GM21786 (cell line): ENCODE results near the gene ZNF407.

Experiments used
- ATAC-seq: cut with Tn5 transposase; IDR thresholded peaks from one replicate; pipeline ENCODE4 v1.9.1; 2021; ENCODE audit not compliant: unreplicated experiment

ZNF407 gene

DNA sequence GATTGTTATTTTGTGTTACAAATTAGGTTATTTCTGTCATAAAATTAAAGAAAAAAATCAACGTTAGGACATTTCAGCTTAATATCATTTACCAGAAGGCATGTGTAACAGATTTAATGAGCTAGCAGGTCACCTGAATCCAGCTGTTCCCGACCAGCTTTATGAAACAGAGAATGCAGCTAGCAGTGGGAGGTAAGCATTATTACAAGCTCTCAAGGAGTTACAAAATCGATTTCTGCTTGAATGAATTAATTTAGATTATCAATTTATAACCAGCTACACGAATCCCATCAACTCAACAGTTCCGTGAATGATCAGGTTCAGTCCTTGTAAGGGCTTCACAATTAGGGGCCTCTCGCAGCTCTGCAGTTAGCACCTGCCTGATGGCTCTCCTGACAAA lies 399.3 kb downstream of the ZNF407 start:
- no peak for ATAC-seq

DNA sequence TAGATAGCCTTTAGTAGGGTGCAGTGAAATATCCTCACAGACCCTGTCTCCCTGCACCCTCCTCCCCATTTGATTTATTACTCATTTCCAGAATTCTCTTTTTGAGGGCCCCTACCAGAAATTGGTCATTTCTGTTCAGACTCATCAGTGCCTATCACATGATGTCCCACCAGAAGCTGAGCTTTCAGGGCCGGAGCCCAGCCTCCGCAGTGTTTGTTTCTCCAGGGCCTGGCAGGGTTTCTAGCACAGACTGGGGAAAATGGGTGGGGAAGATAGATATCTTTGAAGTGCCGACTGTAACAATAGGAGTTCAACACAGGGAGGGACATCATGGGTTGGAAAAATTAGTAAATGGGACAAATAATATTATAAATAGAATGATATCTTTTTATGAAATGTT lies 403.2 kb downstream of the ZNF407 start:
- no peak for ATAC-seq

DNA sequence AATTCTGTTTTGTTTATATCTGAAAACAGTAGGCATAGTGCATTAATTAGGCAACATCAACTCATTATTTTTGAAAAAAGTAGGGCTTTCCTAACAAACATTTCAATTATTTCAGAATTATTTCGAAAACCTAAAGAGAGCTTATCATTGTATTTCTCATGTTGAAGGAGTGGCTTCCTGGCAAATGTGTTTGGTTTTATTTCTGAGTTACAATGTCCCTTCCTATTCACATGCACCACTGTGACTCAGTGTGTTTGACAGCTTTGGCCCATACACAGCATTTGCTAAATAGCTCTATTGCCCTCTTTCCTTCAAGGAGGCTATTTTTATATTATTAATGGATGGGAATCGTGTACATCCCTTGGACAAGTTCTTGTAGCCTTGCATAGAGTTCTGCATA lies 405.4 kb downstream of the ZNF407 start:
- ATAC-seq: no peak

DNA sequence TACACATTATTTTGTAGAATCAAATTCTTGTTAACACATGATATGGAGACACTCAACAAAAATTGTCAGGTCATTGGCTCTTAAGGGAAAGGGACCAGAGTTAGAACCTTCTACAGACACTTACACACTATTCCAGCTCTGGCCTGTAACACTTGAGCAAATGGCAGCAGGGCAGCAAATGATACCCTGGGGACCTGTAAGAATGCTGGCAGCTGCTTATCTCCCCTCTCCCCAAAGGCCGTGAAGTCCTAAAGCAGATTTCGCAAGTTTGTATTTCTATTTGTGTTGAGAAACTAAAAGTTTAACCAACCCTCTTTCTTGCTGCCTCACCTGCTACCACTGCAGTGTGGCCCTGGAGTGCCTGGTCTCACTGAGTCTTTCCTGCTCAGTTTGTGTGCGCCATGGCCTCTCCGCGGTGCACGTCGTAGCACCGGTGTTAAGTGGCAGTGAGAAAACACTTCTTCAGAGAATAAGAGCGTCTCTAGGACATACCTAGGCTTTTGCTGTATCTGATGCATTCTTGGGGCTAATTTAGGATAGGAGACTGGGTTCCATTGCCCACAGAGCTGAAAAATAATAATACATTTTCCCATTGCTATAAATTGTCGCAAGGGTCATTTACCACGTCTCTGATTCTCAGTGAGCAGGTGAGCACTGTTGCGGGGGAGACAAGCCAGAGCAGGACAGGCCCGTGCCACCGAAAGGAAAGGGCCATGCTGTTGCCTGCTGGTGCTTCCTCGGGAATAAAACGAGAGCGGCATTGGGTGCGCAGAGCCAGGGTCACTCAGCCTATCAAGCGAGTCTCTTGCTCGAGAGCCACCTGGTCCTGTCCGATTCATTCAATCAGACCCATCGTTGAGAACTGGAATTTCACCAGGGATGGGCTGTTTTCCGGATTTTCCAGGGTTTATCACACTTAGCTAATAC lies 406.4 kb downstream of the ZNF407 start:
- no peak for ATAC-seq

DNA sequence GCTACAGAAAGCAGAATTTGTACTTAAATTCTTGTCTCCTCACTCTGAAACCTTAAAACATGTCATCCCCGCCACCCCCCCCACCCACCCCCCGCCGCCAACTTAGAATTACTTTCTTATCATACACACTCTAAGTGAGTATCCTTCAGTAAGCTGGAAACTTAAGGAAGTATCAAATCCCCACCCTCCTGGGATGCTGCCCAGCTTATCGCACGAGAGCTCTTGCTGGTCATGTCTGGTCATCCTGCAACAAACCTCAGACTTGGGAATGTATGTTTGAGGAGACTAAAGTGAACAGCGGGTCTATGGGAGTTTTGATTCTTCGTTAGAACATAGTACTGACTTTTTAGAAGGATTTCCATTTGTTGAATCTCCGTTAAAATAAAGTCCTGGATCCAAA lies 408.0 kb downstream of the ZNF407 start:
- no peak for ATAC-seq

DNA sequence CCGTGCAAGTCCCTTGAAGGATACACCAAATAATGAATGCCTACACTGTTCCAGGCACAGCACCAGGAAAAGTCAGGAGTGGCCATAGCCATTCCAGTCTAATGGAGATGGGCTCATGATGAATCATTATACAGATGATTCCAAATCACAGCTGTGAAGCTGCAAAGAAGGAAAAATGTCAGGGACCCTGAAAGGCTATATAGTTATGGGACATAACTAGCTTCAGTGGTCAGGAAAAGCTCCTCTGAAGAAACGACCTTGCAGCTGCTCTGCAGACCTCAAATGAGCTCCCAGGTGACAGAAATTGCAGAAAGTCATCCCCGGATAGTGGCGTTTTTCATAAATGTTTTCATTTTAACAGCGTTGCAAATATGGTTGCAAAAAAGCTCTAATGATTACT lies 410.5 kb downstream of the ZNF407 start:
- no peak for ATAC-seq

DNA sequence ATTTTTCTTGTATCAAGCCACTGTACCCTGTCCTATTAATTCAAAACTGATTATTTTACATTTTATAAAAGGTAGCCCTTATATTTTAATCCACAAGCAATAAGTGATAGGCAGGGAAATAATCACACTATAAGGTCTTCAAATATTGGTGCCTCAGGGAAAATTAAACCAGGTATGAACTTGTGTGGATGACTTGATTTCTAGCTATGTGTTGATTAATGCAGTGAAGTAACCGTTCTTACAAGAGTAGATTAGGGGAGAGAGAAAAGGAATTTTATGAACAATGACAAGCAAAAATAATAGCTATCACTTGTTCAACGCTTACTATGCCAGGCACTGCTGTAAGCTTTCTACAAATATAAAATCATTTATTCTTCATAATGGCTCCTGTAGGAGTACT lies 411.6 kb downstream of the ZNF407 start:
- no peak for ATAC-seq

DNA sequence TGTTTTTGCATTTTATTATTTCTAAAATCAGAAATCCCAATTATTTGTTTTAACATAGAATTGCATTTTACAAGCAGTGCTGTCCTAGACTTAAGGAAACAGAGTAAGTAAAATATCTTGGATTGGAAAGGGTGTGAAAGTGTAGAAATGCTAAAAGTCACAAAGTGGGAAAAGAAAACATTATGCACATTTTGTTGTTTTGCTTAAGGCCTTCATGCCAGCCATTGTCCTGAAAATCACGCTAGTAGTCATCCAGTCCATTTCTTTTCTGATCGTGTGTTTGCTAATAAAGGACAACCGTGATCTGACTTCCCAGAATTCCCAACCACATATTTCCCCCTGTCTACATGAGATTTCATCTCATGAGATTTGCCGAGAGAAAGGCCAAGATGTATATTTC lies 412.2 kb downstream of the ZNF407 start:
- ATAC-seq: no peak

DNA sequence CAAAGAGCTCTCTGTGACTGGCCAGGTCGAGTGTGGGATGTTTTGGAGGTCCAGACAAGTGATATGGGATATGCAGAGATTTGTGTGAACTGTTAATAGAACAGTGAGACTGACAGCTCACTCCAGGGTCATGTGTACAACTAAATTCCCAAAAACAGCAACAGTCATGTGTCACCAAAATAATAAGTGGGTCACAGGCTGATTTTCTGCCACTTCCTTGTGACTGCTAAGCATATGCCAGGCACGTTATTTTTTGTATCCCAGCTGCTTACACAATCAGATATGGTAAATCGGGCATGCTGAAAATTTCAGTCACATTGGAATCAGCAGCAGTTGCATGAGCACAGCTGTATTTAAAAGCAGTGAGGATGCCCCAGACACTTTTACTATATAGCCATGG lies 412.6 kb downstream of the ZNF407 start:
- ATAC-seq: no peak

DNA sequence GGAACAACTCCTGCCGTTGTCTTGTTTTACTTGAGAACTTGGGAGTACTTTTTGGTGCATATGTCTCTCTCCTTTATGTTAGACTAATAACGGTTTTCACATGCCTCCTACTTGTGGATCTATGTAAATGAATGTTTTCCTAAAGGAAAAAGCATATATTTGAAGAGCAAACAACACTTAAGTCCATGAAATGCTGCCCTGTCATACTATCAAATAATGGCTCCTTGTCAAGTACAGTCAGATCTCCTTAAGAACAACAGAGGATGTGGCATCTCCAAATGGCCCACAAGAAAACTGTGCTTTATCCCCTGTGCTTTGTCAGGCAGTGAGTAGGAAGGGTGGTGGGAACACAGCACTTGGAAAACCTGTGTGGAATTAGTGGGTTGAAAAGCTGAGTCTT lies 413.0 kb downstream of the ZNF407 start:
- ATAC-seq: no peak

DNA sequence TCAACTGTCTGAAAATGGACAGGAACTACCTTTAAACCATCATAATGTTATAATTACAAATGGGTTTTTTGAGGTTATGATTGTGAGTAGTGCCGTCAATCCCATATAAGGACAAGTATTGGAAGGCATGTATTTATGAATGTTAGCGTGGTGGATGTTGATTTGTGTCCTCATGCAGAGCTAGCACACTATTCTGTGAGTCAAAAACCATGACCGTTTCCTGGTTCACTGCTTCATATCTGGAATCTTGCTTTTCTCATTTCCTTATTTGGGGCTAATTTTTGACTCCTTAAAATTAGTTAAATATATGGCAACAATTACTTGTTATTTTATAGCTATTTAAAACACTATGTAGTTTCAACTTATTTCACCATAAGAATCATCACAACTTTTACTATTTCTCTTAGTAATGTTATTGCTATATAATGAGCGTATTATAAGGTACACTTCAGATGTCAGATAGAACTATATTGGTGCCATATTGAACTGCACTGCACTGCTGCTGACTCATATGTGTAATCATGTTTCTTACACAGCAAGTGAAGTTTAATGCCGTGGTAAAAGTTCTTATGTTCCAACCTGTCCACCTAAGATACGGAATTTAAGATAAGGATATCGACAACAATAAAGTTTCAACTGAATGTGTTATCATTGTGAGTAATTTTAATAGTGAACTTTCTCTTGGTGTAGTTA lies 418.5 kb downstream of the ZNF407 start:
- ATAC-seq: peak; percentile 89

DNA sequence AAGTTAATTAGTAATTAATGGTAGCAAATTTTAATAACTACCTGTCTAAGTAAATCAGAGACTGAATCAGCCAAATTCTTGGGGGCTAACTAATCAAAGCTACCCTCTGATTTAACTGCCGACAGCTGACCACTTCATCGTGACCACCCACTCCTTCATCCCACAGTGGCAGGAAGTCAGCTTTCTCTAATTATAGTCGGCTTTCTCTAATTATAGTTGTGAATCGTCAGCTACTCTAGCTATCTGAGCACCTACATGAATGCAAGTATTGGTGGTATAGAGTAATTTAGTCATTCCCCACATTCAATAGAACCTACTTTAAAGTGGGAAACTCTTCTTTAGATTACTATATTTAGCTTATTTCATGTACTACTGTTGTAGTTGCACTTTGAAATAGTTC lies 425.8 kb downstream of the ZNF407 start:
- no peak for ATAC-seq

DNA sequence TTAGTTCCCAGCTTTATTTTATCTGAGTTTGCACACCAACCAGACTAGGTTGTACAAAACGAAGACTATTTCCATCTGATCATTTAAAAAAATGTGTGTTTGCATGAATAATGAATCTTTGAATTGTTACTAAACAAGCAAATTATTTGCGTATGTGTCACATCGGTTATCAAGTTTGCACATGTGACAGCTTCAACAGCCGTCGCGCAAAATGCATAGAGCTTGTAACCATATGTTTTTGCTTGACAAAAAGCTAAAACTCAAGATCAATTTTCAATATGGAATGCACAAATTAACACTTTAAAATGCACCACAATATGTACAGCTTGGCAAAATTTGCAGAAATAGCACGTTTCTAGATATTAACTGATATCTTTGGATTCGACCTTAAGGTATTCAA lies 427.2 kb downstream of the ZNF407 start:
- no peak for ATAC-seq

DNA sequence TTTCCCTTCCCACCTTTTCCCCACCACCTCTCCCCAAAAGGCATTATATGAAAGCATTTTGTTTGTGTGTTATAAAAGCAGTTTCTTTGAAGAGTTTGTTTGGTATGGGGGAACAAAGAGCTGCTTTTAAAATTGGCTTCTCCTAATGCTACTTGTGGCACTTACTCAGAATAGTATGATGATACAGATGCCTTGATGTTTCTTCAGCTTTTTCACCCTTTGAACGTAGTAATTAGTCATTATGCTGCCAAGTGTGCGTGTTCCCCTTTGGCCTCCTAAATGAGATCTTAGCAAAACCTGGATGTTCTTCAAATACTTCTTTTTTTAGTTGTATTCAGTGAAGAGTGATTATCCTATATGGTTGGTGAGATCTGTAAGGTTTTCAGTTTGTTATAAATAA lies 427.9 kb downstream of the ZNF407 start:
- ATAC-seq: no peak

DNA sequence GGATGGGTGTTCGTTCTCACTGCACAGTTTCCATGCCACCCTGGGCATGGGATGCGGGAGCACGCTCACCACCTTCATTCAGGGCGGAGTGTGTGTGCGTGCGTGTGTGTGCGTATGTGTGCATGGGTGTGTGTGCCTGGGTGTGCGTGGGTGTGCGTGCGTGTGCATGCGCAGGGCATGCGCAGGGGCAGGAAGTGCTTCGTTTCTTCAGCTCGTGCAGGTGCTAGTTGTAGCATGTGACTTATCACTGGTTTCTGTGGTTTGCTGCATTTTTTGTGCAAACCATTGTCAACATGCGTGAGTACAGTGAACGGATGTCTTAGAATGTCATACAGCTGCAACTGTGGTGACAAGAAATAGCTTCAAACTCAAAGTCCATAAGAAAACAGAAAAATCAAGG lies 431.8 kb downstream of the ZNF407 start:
- no peak for ATAC-seq

DNA sequence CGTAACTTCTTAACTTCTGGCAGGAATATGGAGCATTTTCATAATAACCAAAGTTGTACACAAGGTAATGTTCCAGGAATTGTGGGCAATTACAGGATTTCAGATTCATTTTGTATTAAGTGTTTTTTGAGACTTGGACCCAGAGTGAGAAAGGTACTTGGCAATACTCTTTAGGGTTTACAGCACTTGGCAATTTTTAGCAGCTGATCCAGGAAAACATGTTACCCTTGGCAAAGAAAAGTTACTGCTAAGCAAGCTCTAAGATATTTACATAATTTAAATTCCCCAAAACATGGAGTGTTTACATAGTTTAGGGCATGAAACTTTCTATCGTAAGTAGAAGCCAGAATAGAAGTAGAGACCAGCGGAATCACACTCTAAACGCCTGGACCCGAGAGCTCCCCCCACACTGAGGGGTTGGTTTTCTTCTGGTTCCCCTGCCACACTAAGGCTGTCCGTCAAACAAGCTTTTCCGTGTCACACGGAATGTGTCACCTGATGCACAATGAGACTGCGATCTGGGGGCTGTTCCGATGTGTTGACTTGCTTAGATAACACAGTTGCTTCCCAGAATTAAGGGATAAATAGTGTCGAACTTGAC lies 434.1 kb downstream of the ZNF407 start:
- no peak for ATAC-seq

DNA sequence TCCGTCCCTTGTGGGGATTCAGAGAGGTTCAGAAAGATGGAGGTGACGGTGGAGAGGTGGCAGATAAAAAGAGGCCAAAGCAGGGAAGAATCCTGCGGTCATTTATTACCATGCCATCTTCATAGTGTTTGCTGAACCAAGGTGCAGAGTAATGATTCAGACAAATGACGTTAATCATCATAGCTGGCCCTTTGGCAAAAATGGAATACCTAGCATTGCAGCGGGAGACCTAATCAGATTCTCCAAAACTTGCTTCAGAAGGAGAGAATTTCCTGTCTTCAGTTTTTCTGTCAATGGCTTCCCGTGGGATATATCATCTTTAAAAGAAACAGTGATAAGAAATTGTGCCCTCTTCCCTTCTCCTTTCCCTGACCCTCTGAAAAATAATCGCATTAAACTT lies 435.8 kb downstream of the ZNF407 start:
- ATAC-seq: no peak

DNA sequence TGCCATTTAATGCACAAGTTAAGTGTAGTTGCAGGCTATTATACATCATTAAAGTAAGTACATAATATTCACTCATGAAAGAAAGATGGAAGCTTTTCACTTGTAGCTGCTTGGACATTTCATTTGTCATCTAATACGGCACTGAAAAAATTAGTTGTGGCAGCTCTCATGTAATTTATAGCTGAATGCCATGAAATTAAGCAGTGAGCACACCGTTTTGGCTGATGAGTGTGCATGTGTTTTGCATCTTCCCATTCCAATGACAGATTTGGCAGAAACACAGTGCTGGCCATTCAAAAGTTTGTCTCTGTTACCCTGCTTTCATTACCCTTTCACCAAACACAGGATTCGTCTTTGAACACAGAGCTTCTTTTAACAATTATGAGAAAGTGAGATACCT lies 437.3 kb downstream of the ZNF407 start:
- ATAC-seq: no peak

DNA sequence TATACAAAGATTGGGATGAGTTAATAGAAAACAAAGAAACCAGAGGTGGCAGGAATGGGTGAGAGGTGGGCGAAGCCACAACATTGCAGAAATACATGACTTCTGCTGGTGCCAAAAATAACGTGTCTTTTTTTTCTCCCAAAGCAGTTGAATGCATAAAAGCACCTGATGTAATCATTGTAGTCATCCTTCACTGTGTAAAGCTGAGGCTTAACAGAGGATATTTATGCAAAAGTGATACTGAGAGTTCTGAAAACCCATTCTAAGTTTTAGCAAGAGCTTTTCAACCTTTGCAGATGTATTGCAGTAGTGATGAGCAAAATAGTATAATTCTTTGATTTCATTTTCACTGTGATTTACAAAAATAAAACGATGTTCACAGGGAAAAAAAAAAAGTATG lies 438.3 kb downstream of the ZNF407 start:
- ATAC-seq: no peak

DNA sequence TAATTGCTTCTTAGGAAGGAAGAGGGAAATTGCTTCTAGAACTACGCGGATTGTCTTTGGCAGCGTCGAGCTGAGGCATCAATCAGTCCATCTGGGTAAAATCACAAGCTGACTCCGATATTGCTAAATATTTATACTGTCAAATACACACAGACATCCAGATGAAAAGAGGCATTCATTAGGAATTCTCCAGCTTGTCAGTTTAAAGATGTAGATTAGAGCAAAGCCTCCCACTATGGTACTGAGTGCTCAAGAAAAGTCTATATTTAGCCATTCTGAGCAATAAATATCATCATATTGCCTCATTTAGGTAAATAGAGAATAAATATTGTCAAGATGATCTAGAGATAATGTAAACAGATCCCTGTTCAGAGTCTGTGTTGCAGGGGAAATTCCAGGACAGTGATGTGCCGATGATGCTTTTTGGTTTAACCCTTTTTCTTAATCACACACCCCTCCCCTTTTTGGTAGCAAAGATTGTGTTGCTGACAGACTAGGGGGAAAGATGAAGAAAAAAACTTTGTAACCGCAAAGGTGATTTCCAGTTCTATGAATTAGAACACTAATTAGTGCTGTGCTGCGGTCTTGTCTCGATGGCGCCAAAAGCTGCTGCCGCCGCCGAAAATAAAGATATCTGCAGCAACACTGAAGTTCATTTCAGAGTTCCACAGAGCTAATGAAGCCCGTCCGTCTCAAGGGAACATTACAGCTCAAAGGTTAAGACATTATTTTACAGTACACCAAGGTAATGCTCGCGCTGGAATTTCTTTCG lies 439.4 kb downstream of the ZNF407 start:
- ATAC-seq: no peak

DNA sequence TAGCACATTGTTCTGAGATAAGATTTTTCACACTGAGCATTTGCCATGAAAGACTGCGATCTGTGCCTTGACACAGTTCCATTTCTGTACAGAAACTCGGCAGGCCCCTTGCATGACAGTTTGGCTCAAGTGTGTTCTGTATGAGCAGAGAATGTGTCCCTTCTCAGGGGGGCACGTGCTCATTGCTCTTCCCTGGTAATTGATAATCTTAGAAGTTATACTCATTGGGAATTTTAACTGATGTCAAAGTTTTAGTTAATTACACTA lies 440.0 kb downstream of the ZNF407 start:
- no peak for ATAC-seq

DNA sequence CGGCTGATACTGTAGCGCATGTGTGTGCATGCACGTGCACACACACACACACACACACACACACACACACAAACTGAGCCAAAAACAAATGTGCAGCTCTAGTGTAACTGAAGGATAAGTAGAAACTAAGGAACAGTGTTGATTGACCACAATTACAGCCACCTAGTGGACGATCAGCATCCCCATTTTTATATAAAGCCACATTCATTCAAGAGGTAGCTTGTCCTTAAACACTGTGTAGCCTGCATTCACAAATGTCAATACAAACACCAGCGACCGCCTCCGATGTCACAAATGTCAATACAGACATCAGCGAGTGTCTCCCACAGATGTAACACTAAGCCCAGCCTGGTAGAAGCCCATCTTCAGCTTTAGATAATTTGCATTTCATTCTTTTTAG lies 443.9 kb downstream of the ZNF407 start:
- ATAC-seq: no peak
